GM12878 (cell line): ENCODE data around the gene AKAP12. TPM values are rescaled to one million over a fixed set of nuclear protein-coding genes. Genes with fewer than 3 reads are reported as not detected.

Experiments
- ATAC-seq: fragments of 200-7000 bp; cut with Tn5 transposase; 3 replicates; pipeline ENCODE4 v1.9.1; 2020; ENCODE audit warnings: mild to moderate bottlenecking, moderate library complexity
- BruUV-seq: library from RNA; stranded (reverse); fragments of 400-500 nt; replicated peaks from 2 replicates; lab custom pipeline; 2021; lab: Mats Ljungman, UMichigan
- CTCF ChIA-PET: fragments of 300-600 bp; sonication (Branson Sonifier 250); formaldehyde crosslinking; extraction: SDS; loops from one replicate; lab custom pipeline; 2021; ENCODE audit warnings: inconsistent platforms; lab: Yijun Ruan, JAX
- POLR2A ChIA-PET: fragments of 350-600 bp; formaldehyde crosslinking; extraction: SDS; loops from one replicate; lab custom pipeline; 2021; ENCODE audit warnings: inconsistent platforms; lab: Charles Lee
- RAD21 ChIA-PET: fragments of 300-600 bp; sonication (Branson Sonifier 250); formaldehyde crosslinking; loops from one replicate; lab custom pipeline; 2023; ENCODE audit warnings: antibody characterized with exemption; ENCODE audit not compliant: unreplicated experiment; lab: Charles Lee
- SMC1A ChIA-PET: fragments of 300-600 bp; sonication (Branson Sonifier 250); formaldehyde crosslinking; loops from one replicate; lab custom pipeline; 2023; ENCODE audit not compliant: unreplicated experiment, uncharacterized antibody; lab: Charles Lee
- DNase-seq: peaks from one replicate; pipeline ENCODE4 v3.0.0-alpha.2; 2011; ENCODE audit warnings: low read depth, low spot score
- FAIRE-seq: peaks from 3 replicates; lab custom pipeline; 2011; peaks lifted over from hg19 to GRCh38; lab: Jason Lieb, UNC
- H2AFZ ChIP-seq: 2 replicates; pipeline ENCODE4 v1.6.0; 2011; ENCODE audit warnings: low read depth, low read length, control low read depth; ENCODE audit not compliant: control insufficient read depth
- H3K27ac ChIP-seq: 2 replicates; pipeline ENCODE4 v1.5.1; 2011; ENCODE audit warnings: control low read depth; ENCODE audit not compliant: control insufficient read depth, insufficient read depth
- H3K27me3 ChIP-seq, 2 experiments: replicated peaks in 1 of 2; 2 replicates each; pipeline versions ENCODE4 v1.6.0 to v1.6.1; 2011; ENCODE audit warnings: low read length in 1 of 2; ENCODE audit not compliant: control insufficient read depth in 2 of 2, insufficient read depth in 2 of 2
- H3K36me3 ChIP-seq, 2 experiments: 2 replicates each; pipeline ENCODE4 v1.5.1; 2011; ENCODE audit warnings: low read length in 1 of 2; ENCODE audit not compliant: control insufficient read depth in 2 of 2, insufficient read depth in 2 of 2
- H3K4me1 ChIP-seq: 2 replicates; pipeline ENCODE4 v1.6.1; 2011; ENCODE audit warnings: mild to moderate bottlenecking, low read length, moderate library complexity, mixed read lengths; ENCODE audit not compliant: control insufficient read depth, insufficient read depth
- H3K4me2 ChIP-seq: 2 replicates; pipeline ENCODE4 v1.6.0; 2011; ENCODE audit warnings: control low read depth; ENCODE audit not compliant: control insufficient read depth, insufficient read depth
- H3K4me3 ChIP-seq: fragments of 200-600 bp; sonication (generic); 2 replicates; pipeline ENCODE4 v1.5.1; 2016
- H3K79me2 ChIP-seq: 2 replicates; pipeline ENCODE4 v1.6.0; 2011; ENCODE audit warnings: low read length; ENCODE audit not compliant: control insufficient read depth, insufficient read depth
- H3K9ac ChIP-seq: 2 replicates; pipeline ENCODE4 v1.8.0; 2011; ENCODE audit warnings: low read length, control low read depth, mixed read lengths; ENCODE audit not compliant: control insufficient read depth, insufficient read depth
- H3K9me3 ChIP-seq: replicated peaks from 3 replicates; pipeline ENCODE4 v1.5.1; 2011; ENCODE audit warnings: mild to moderate bottlenecking, low read length; ENCODE audit not compliant: control insufficient read depth, insufficient read depth
- H4K20me1 ChIP-seq: 2 replicates; pipeline ENCODE4 v1.6.0; 2011; ENCODE audit not compliant: control insufficient read depth, insufficient read depth
- CREM ChIP-seq: IDR thresholded peaks from 2 replicates; pipeline ENCODE4 v1.6.1; 2014; ENCODE audit warnings: antibody characterized with exemption, low read depth
- HDAC2 ChIP-seq: fragments of 200-600 bp; sonication (generic); IDR thresholded peaks from 2 replicates; pipeline ENCODE4 v1.6.1; 2017
- LARP7 ChIP-seq: fragments of 450-650 bp; IDR thresholded peaks from 2 replicates; pipeline ENCODE4 v1.6.1; 2017; ENCODE audit warnings: mild to moderate bottlenecking
- whole genome bisulfite sequencing: methylation state at CpG from one replicate; pipeline ENCODE4 v1.1.6; 2016; ENCODE audit warnings: low lambda C conversion rate; ENCODE audit not compliant: insufficient replicate concordance, insufficient coverage; ENCODE audit errors: missing lambda C conversion rate; 5-methylcytosine and 5-hydroxymethylcytosine counted together
- in situ Hi-C: fragments of 300-500 bp; cut with MboI; formaldehyde crosslinking; loops from 9 replicates; pipeline ENCODE4 v1.14.3; 2018; ENCODE audit warnings: mixed read lengths
- intact Hi-C: fragments of 100-400 bp; cut with micrococcal nuclease; formaldehyde crosslinking; loops from one replicate; pipeline ENCODE4 v1.14.2; 2022; ENCODE audit not compliant: unreplicated experiment
- polyA plus RNA-seq, 11 experiments: library from polyadenylated mRNA; depleted of rRNA in 4 of 11; unstranded in 6 of 11; stranded (reverse) in 5 of 11; fragments of >200 nt; fragmentation: Nextera tagmentation in 4 of 11; fragmentation: Illumina TruSeq in 1 of 11; extraction: Ambion mirVana in 4 of 11; extraction: Trizol in 1 of 11; gene quantifications; 1 replicate in 1 of 11; 2 replicates in 10 of 11; pipeline versions ENCODE4 v1.2.1 to v1.2.3, GENCODE V29; 2011 to 2016; ENCODE audit warnings: inconsistent platforms in 2 of 11, missing spikeins in 2 of 11, low read depth in 1 of 11
- total RNA-seq, 4 experiments: library from RNA; depleted of rRNA in 3 of 4; stranded (reverse); fragments of >200 nt in 3 of 4; fragmentation: Illumina TruSeq in 1 of 4; extraction: Trizol in 1 of 4; gene quantifications; 2 replicates each; pipeline versions ENCODE4 v1.2.1 to v1.2.3, GENCODE V29; 2013 to 2021

AKAP12 gene
- total and polyA plus RNA-seq, 10 of the 15 experiments (the other 5 are each of a cell fraction or from before 2014, with no cell fraction given), result under 0.01 to 0.72 (median 0.06) TPM; not detected in 4

- TF ChIP-seq HDAC2, result no peak
- no peak for TF ChIP-seq LARP7
- TF ChIP-seq CREM, result no peak
- Histone ChIP-seq H3K4me2 (0 out of 2 replicates have a peak overlapping the region, but pooled peaks have one; percentile 13), H4K20me1 (no peaks in the 10 kb centered on the region), H2AFZ (peak overlapping the region; percentile 21; the same call in 1 of the 2 replicates), H3K9me3 (no peaks in the 10 kb centered on the region), H3K4me3 (no peak overlapping the region), H3K9ac (no peak overlapping the region), H3K36me3 (no peaks in the 10 kb centered on the region), H3K27me3 (peaks cover 0 to 7% of the 10 kb centered on the region in 2 experiments; a peak in 2 of 4 replicates), H3K79me2 (no peaks in the 10 kb centered on the region), H3K4me1 (no peaks in the 10 kb centered on the region), H3K27ac (no peak overlapping the region)
- ChIA-PET CTCF (interaction anchor here (0.5 to 7.7 kb wide), 82 partner anchors 9 to 1324 kb away, joined by 3 to 369 read pairs (median 4); no protein-coding TSS in a partner anchor), RAD21 (interaction anchor here (0.7 to 7.3 kb wide), 22 partner anchors 11 to 906 kb away, joined by 3 to 180 read pairs (median 4); no protein-coding TSS in a partner anchor), SMC1A (interaction anchor here (0.7 to 9.5 kb wide), 24 partner anchors 11 to 509 kb away, joined by 3 to 200 read pairs (median 4); no protein-coding TSS in a partner anchor), POLR2A (interaction anchor here (0.6 to 1.0 kb wide), 2 partner anchors 384 to 435 kb away, joined by 3 read pairs; no protein-coding TSS in a partner anchor)
- FAIRE-seq, result no peak
- peak; percentile 23 for ATAC-seq
- in situ Hi-C loops (loop anchor here (5.0 kb wide), 1 partner anchor 312 kb away; no protein-coding TSS in a partner anchor), intact Hi-C loops (loop anchor here (1.0 to 5.0 kb wide), 3 partner anchors 310 to 502 kb away; no protein-coding TSS in a partner anchor)
- no peak for DNase-seq
- WGBS, result 32% methylated on average over 6 of the region's 6 CpGs
- BruUV-seq, result no TSS peak
Observed at GRCh38 chr6:151324488-151324825, 84.7 kb downstream of the AKAP12 start.
